Fibroblast of lung (primary cell): ENCODE measurements around the gene PREP. TPM values are rescaled to one million over a fixed set of nuclear protein-coding genes. Genes with fewer than 3 reads are reported as not detected.
A peak's percentile ranks its signal among the peaks of the same experiment; 100 is the strongest.

ENCODE experiments used
- DNase-seq, 2 donors: peaks; one replicate each; pipeline versions ENCODE4 v3.0.0 to v3.0.0-alpha.2; 2010; ENCODE audit warnings: low read depth in 2 of 2
- H2AFZ ChIP-seq: 2 replicates; pipeline ENCODE4 v1.5.1; 2012; ENCODE audit warnings: low read length, control low read depth, inconsistent platforms
- H3K27ac ChIP-seq: 2 replicates; pipeline ENCODE4 v1.5.1; 2011; ENCODE audit warnings: low read length, control low read depth; ENCODE audit not compliant: insufficient read depth
- H3K27me3 ChIP-seq: 2 replicates; pipeline ENCODE4 v1.5.1; 2011; ENCODE audit warnings: mild to moderate bottlenecking, low read length; ENCODE audit not compliant: control insufficient read depth, insufficient read depth
- H3K36me3 ChIP-seq: 2 replicates; pipeline ENCODE4 v1.5.1; 2011; ENCODE audit warnings: low read length; ENCODE audit not compliant: control insufficient read depth, insufficient read depth
- H3K4me1 ChIP-seq: 2 replicates; pipeline ENCODE4 v1.5.1; 2011; ENCODE audit warnings: low read length; ENCODE audit not compliant: control insufficient read depth, insufficient read depth; ENCODE audit errors: extremely low read depth
- H3K4me2 ChIP-seq: 2 replicates; pipeline ENCODE4 v1.5.1; 2011; ENCODE audit warnings: low read length, control low read depth; ENCODE audit not compliant: insufficient read depth; ENCODE audit errors: extremely low read depth
- H3K4me3 ChIP-seq, 4 experiments: fragments of 200-600 bp in 1 of 4; sonication (generic) in 1 of 4; replicated peaks in 1 of 4; 2 replicates each; pipeline ENCODE4 v1.5.1; 2011 to 2016; ENCODE audit warnings: low read length in 4 of 4, low read depth in 3 of 4, mild to moderate bottlenecking in 3 of 4, control low read depth in 2 of 4, inconsistent platforms in 1 of 4, mixed read lengths in 1 of 4; ENCODE audit not compliant: insufficient read depth in 1 of 4; ENCODE audit errors: control extremely low read depth in 1 of 4
- H3K79me2 ChIP-seq: 2 replicates; pipeline ENCODE4 v1.5.1; 2012; ENCODE audit warnings: mild to moderate bottlenecking, low read length, inconsistent platforms; ENCODE audit not compliant: control insufficient read depth, insufficient read depth
- H3K9ac ChIP-seq: 2 replicates; pipeline ENCODE4 v1.5.1; 2011; ENCODE audit warnings: mild to moderate bottlenecking, low read length, control low read depth; ENCODE audit not compliant: insufficient read depth
- H3K9me3 ChIP-seq: 2 replicates; pipeline ENCODE4 v1.5.1; 2012; ENCODE audit warnings: low read depth, low read length; ENCODE audit not compliant: control insufficient read depth, insufficient read depth
- H4K20me1 ChIP-seq: 2 replicates; pipeline ENCODE4 v1.5.1; 2011; ENCODE audit warnings: low read length; ENCODE audit not compliant: control insufficient read depth, insufficient read depth; ENCODE audit errors: extremely low read depth
- CTCF ChIP-seq, 2 donors: IDR thresholded peaks in 1 of 2; conservative IDR thresholded peaks in 1 of 2; 1 replicate in 1 of 2; 2 replicates in 1 of 2; pipeline ENCODE4 v1.5.1; 2011 to 2012; ENCODE audit warnings: low read length in 2 of 2, control low read depth in 1 of 2, inconsistent platforms in 1 of 2, low read depth in 1 of 2, mild to moderate bottlenecking in 1 of 2
- EZH2 ChIP-seq: IDR thresholded peaks from 2 replicates; pipeline ENCODE4 v1.5.1; 2012; ENCODE audit warnings: low read length, control low read depth, mild to moderate bottlenecking; ENCODE audit errors: missing control alignments
- polyA plus RNA-seq, 2 donors: library from polyadenylated mRNA; depleted of rRNA in 1 of 2; stranded (reverse) in 1 of 2; unstranded in 1 of 2; fragments of >200 nt; gene quantifications; 2 replicates each; pipeline ENCODE4 v1.2.1, GENCODE V29; 2011 to 2012; ENCODE audit warnings: missing spikeins in 1 of 2
- total RNA-seq: library from RNA; depleted of rRNA; stranded (reverse); fragments of >200 nt; gene quantifications from 2 replicates; pipeline ENCODE4 v1.2.1, GENCODE V29; 2014

PREP gene
- total and polyA plus RNA-seq, 2 donors (not counting 1 experiment from before 2014, with no cell fraction given): 18.3 to 30.7 TPM

DNA sequence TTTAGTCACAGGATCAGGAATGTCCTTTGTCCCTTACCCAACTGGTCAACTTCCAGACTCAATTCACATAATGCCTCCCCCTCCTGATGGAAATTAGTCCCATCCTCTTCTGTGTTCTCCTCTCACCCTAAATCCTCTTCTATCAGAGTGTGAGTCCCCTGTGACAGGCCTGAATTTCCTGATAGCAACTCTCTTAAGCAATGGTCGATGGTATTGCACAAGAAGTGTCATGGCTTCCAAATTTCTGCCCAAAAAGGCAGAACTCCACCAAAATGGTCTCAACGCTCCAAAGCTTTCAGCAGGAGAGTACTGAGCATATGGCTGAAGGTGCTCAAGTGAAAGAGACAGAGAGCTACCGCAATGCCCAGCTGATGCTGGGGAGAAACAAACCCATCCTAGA lies 2.4 kb downstream of the PREP start:
- DNase-seq: peak in 1 of 2 donors; percentile 8
- Histone ChIP-seq H3K27me3 (no peaks in the 10 kb centered on the region), H3K4me1 (peaks cover 2% of the 10 kb centered on the region), H3K27ac (no peak overlapping the region), H4K20me1 (no peaks in the 10 kb centered on the region), H3K4me2 (no peak overlapping the region), H3K36me3 (peaks cover 2% of the 10 kb centered on the region), H3K4me3 (no peak overlapping the region), H3K9ac (no peak overlapping the region), H3K79me2 (peaks cover 26% of the 10 kb centered on the region), H2AFZ (no peak overlapping the region), H3K9me3 (no peaks in the 10 kb centered on the region)
- TF ChIP-seq CTCF (conservative IDR thresholded peaks at IDR 0.05 in 1 of 2, IDR thresholded peaks at IDR 0.05 in 1 of 2; ENCODE audit: low read depth in 1 of 2, low read length in 2 of 2) (no peak), EZH2 (no peak)

GRCh38 chr6:105398859-105399258 lies 4.0 kb downstream of the PREP start:
- Histone ChIP-seq H3K27me3 (no peaks in the 10 kb centered on the region), H3K27ac (no peak overlapping the region), H3K36me3 (peaks cover 2% of the 10 kb centered on the region), H3K4me2 (no peak overlapping the region), H4K20me1 (no peaks in the 10 kb centered on the region), H3K79me2 (peaks cover 26% of the 10 kb centered on the region), H3K4me3 (no peak overlapping the region), H3K9me3 (no peaks in the 10 kb centered on the region), H3K4me1 (peaks cover 2% of the 10 kb centered on the region), H2AFZ (no peak overlapping the region), H3K9ac (no peak overlapping the region)
- no peak for DNase-seq
- TF ChIP-seq EZH2 (no peak), CTCF (conservative IDR thresholded peaks at IDR 0.05 in 1 of 2, IDR thresholded peaks at IDR 0.05 in 1 of 2; ENCODE audit: low read depth in 1 of 2, low read length in 2 of 2) (no peak)

DNA sequence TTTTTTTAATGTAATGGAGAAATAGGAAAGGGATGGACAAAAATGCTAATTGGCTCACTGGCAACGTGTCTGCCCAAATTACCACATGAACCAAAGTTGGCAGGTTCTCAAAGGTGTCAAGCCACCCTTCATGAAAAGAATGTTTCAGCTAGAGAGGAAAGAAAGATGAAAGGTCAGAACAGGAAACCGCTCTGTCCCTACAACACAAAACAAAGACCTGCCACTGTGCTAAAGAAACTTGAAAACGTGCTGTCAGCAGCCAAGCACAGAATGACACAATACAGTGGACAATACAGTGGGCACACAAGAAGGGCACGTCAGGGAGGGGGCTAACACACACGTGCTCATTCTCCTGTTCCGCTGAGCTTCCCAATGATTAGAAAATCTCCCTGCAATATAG lies 4.9 kb downstream of the PREP start:
- no peaks in the 10 kb centered on the region for H3K9me3 ChIP-seq
- TF ChIP-seq EZH2: no peak
- no peak for TF ChIP-seq CTCF (conservative IDR thresholded peaks at IDR 0.05 in 1 of 2, IDR thresholded peaks at IDR 0.05 in 1 of 2; ENCODE audit: low read depth in 1 of 2, low read length in 2 of 2)
- no peak overlapping the region for H3K27ac ChIP-seq
- peaks cover 2% of the 10 kb centered on the region for H3K36me3 ChIP-seq
- no peaks in the 10 kb centered on the region for H4K20me1 ChIP-seq
- no peak overlapping the region for H2AFZ ChIP-seq
- no peak for DNase-seq
- H3K9ac ChIP-seq: no peak overlapping the region
- H3K4me1 ChIP-seq: peaks cover 2% of the 10 kb centered on the region
- no peak overlapping the region for H3K4me3 ChIP-seq
- peaks cover 26% of the 10 kb centered on the region for H3K79me2 ChIP-seq
- no peaks in the 10 kb centered on the region for H3K27me3 ChIP-seq
- no peak overlapping the region for H3K4me2 ChIP-seq
